Motor neuron (in vitro differentiated cells): Measurements from ENCODE around the gene FYB2. TPM values are rescaled to one million over a fixed set of nuclear protein-coding genes. Genes with fewer than 3 reads are reported as not detected.

Experiments used
- ATAC-seq, 8 experiments: fragments of 200-7000 bp; cut with Tn5 transposase; replicated peaks in 6 of 8; 2 replicates each; pipeline ENCODE4 v1.8.0; 2021; ENCODE audit warnings: mild to moderate bottlenecking in 8 of 8, moderate library complexity in 8 of 8
- H3K27ac ChIP-seq, 2 donors: fragments of 250-450 bp; sonication (Bioruptor Pico); 2 replicates each; pipeline ENCODE4 v1.9.0; 2021; ENCODE audit warnings: antibody characterized with exemption in 2 of 2, mild to moderate bottlenecking in 2 of 2, moderate library complexity in 1 of 2
- H3K4me1 ChIP-seq, 2 donors: fragments of 250-450 bp; sonication (Bioruptor Pico); replicated peaks in 1 of 2; 2 replicates each; pipeline ENCODE4 v1.6.1; 2021; ENCODE audit warnings: antibody characterized with exemption in 2 of 2, mild to moderate bottlenecking in 2 of 2, moderate library complexity in 1 of 2
- H3K4me3 ChIP-seq, 5 donors: fragments of 250-450 bp; sonication (Bioruptor Pico); 2 replicates each; pipeline ENCODE4 v1.9.0; 2021; ENCODE audit warnings: antibody characterized with exemption in 5 of 5, mild to moderate bottlenecking in 5 of 5, moderate library complexity in 4 of 5
- WGBS, 10 experiments: fragments of 450-650 bp; shearing (Covaris generic); methylation state at CpG; one replicate each; pipeline ENCODE4 v1.0.0; 2022; 5-methylcytosine and 5-hydroxymethylcytosine counted together
- in situ Hi-C, 9 experiments: fragments of 400-800 bp; cut with MboI; loops; one replicate each; pipeline ENCODE4 v1.15.0; 2021; ENCODE audit warnings: low sequenced_read_pairs in 9 of 9, low pct_unique_long_range_greater_than_20kb in 2 of 9; ENCODE audit not compliant: unreplicated experiment in 9 of 9
- total RNA-seq, 8 experiments: library from RNA; unstranded; fragments of 300-600 nt; gene quantifications; 2 replicates each; pipeline versions ENCODE4 v1.2.3 to v1.2.4, GENCODE V29; 2022

Gene FYB2
- total RNA-seq, 8 experiments from 2014 or later: 0.13 to 1.1 (median 0.54) TPM

- Histone ChIP-seq H3K4me1 (peaks cover 22 to 24% of the 10 kb centered on the region in 2 donors), H3K27ac (no peak overlapping the region), H3K4me3 (no peak overlapping the region)
- peak in 5 of 8 experiments; percentile 73 to 84 (median 81) for ATAC-seq
- 26 to 100% (median 73%) methylated on average over 1 to 7 of the region's 7 CpGs; no CpG with 5 or more reads in 1 of the 10 experiments for WGBS, 10 experiments
- in situ Hi-C loops: loop anchor here in 5 of 9 experiments (25.0 kb wide), 5 partner anchors 213 to 1713 kb away; partner anchors contain the start of gene DAB1 (in 2 of the 5)
Observed at GRCh38 chr1:56849750-56850149, 30.5 kb upstream of the FYB2 start.

- no peak for ATAC-seq
- 30 to 100% (median 95%) methylated on average over 1 to 3 of the region's 3 CpGs; no CpG with 5 or more reads in 6 of the 10 experiments for WGBS, 10 experiments
- H3K4me3 ChIP-seq: no peak overlapping the region
- peaks cover 25 to 36% of the 10 kb centered on the region in 2 donors for H3K4me1 ChIP-seq
- in situ Hi-C loops: loop anchor here in 5 of 9 experiments (25.0 kb wide), 5 partner anchors 217 to 1717 kb away; partner anchors contain the start of gene DAB1 (in 2 of the 5)
- H3K27ac ChIP-seq: no peak overlapping the region
Observed at GRCh38 chr1:56845343-56845742, 26.1 kb upstream of the FYB2 start.

GRCh38 chr1:56844545-56845136 is 25.4 kb upstream of the FYB2 start:
- Histone ChIP-seq H3K4me1 (peaks cover 19 to 29% of the 10 kb centered on the region in 2 donors), H3K4me3 (no peak overlapping the region), H3K27ac (no peak overlapping the region)
- 28 to 100% (median 58%) methylated on average over 1 to 9 of the region's 9 CpGs for WGBS, 10 experiments
- in situ Hi-C loops: loop anchor here in 5 of 9 experiments (25.0 kb wide), 5 partner anchors 218 to 1718 kb away; partner anchors contain the start of gene DAB1 (in 2 of the 5)
- ATAC-seq: peak in 3 of 8 experiments; percentile 27 to 32 (median 30)

- WGBS, 10 experiments: 54 to 100% (median 68%) methylated on average over 1 to 3 of the region's 3 CpGs; no CpG with 5 or more reads in 2 of the 10 experiments
- Histone ChIP-seq H3K4me3 (no peak overlapping the region), H3K27ac (no peak overlapping the region), H3K4me1 (peaks cover 12 to 24% of the 10 kb centered on the region in 2 donors)
- in situ Hi-C loops: loop anchor here in 5 of 9 experiments (25.0 kb wide), 5 partner anchors 219 to 1719 kb away; partner anchors contain the start of gene DAB1 (in 2 of the 5)
- ATAC-seq: peak in 3 of 8 experiments; percentile 42 to 82 (median 52)
Observed at GRCh38 chr1:56843544-56843943, 24.3 kb upstream of the FYB2 start.

DNA sequence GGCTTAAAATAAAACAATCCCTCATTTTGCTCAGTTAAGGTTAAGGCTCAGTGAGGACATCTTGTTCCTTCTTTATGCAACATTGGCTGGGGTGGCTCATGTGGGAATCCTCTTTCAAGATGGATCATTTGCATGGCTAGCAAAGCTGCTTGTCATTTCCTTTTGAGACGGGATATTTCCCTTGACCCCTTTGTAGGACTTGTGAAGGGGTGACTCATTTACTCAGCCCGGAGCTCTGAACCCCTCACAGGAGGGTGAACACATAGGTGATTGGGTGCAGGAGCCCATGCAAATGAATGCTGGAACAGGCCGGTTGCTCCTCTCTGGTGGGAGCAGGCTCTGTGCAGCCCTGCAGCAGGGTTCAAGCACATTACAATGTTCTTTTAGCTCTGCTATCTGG is 19.6 kb upstream of the FYB2 start:
- in situ Hi-C loops: loop anchor here in 5 of 9 experiments (25.0 kb wide), 5 partner anchors 224 to 1724 kb away; partner anchors contain the start of gene DAB1 (in 2 of the 5)
- ATAC-seq: peak in 4 of 8 experiments; percentile 27 to 66 (median 57)
- 0 to 100% (median 70%) methylated on average over 1 to 3 of the region's 3 CpGs; no CpG with 5 or more reads in 4 of the 10 experiments for WGBS, 10 experiments
- Histone ChIP-seq H3K4me3 (no peak overlapping the region), H3K4me1 (peaks cover 1 to 10% of the 10 kb centered on the region in 2 donors), H3K27ac (no peak overlapping the region)

- peak in 4 of 8 experiments; percentile 16 to 94 (median 54) for ATAC-seq
- no peaks in the 10 kb centered on the region for H3K4me1 ChIP-seq
- in situ Hi-C loops: loop anchor here in 5 of 9 experiments (25.0 kb wide), 5 partner anchors 225 to 1725 kb away; partner anchors contain the start of gene DAB1 (in 2 of the 5)
- H3K4me3 ChIP-seq: no peak overlapping the region
- 11 to 70% (median 59%) methylated on average over 2 to 9 of the region's 9 CpGs for WGBS, 10 experiments
- H3K27ac ChIP-seq: no peak overlapping the region
Observed at GRCh38 chr1:56837244-56837939, 18.2 kb upstream of the FYB2 start.

DNA sequence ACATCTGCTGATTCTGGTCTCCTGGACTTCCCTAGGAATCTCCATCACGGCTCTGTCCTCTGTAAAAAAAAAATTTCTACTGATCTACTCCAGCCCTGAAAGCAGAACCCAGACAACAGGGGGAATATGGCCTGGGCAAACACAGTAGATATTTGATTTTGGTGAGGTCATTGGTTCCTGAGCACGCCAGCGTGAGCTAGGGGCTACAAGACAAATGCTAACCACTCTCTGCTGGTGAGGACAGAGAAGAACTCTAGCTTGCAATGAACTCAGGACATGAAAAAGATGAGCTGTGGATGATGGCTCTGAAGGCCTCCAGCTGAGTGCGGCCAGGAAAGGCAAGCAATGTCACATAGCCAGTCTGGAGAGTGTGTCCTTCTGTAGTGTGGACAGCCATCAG is 17.2 kb upstream of the FYB2 start:
- H3K4me1 ChIP-seq: peaks cover 0 to 6% of the 10 kb centered on the region in 2 donors
- no peak overlapping the region for H3K27ac ChIP-seq
- WGBS, 10 experiments: 83 to 100% (median 96%) methylated on average over 1 to 4 of the region's 4 CpGs; no CpG with 5 or more reads in 4 of the 10 experiments
- ATAC-seq: peak in 1 of 8 experiments; percentile 76
- in situ Hi-C loops: loop anchor here in 5 of 9 experiments (25.0 kb wide), 5 partner anchors 226 to 1726 kb away; partner anchors contain the start of gene DAB1 (in 2 of the 5)
- no peak overlapping the region for H3K4me3 ChIP-seq

GRCh38 chr1:56835657-56836056 is 16.5 kb upstream of the FYB2 start:
- Histone ChIP-seq H3K4me3 (no peak overlapping the region), H3K4me1 (peaks cover 0 to 6% of the 10 kb centered on the region in 2 donors), H3K27ac (no peak overlapping the region)
- WGBS, 10 experiments: 87 to 100% (median 97%) methylated on average over 1 to 5 of the region's 5 CpGs; no CpG with 5 or more reads in 2 of the 10 experiments
- ATAC-seq: no peak
- in situ Hi-C loops: loop anchor here in 5 of 9 experiments (25.0 kb wide), 5 partner anchors 227 to 1727 kb away; partner anchors contain the start of gene DAB1 (in 2 of the 5)

DNA sequence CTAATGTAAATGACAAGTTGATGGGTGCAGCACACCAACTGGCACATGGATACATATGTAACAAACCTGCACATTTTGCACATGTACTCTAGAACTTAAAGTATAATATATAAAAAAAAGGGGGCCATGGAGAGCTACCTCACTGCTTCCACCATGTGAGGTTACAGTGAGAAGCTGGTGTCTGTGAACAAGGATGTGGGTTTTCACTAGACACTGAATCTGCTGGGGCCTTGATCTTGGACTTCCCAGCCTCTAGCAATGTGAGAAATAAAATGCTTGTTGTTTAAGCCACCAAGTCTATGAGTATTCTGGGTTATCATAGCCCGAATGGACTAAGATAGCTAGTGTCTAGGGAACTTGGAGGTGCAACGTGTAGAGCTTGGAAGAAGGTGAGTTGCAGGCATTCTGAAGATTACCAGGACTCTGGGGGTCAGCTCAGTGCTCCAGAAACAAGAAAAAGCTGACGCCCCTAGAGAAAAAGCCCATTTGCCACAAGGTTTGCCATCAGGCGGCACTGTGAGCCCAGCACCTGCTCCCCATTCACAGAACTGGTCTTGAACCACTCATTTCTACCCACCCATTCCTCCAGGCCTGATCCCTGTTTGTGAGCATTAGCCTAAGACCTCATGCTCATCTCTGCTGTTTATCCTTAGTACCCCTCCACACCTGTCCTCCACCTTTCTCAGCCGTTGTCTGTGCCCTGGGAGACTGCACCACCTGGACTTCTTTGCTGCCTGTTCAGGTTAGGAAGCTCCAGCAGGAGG is 15.1 kb upstream of the FYB2 start:
- WGBS, 10 experiments: 50 to 100% (median 86%) methylated on average over 1 to 4 of the region's 5 CpGs; no CpG with 5 or more reads in 2 of the 10 experiments
- in situ Hi-C loops: loop anchor here in 5 of 9 experiments (25.0 kb wide), 5 partner anchors 228 to 1728 kb away; partner anchors contain the start of gene DAB1 (in 2 of the 5)
- no peak overlapping the region for H3K27ac ChIP-seq
- H3K4me1 ChIP-seq: peaks cover 0 to 6% of the 10 kb centered on the region in 2 donors
- no peak overlapping the region for H3K4me3 ChIP-seq
- ATAC-seq: no peak

DNA sequence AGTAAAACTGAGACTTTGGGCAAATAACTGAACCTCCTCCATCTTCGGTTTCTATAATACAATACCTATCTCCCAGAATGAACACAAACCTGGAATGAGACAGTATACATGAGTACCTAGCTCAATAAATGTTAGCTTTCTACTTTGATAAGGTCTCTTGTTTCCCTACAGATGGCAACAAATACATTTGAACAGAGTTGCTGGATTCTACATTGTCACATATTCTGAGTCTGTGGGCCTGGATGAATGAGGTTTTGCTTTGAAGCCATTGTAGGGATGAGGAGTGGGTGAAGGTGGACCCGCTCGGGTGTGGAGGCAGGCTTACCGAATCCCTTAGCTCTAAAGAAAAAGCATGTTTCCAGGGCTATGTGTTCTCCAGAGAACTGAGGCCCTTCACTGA is 13.9 kb upstream of the FYB2 start:
- ATAC-seq: no peak
- H3K27ac ChIP-seq: no peak overlapping the region
- no peak overlapping the region for H3K4me3 ChIP-seq
- WGBS, 10 experiments: 86 to 100% (median 94%) methylated on average over 1 to 4 of the region's 4 CpGs; no CpG with 5 or more reads in 5 of the 10 experiments
- in situ Hi-C loops: loop anchor here in 5 of 9 experiments (25.0 kb wide), 5 partner anchors 229 to 1729 kb away; partner anchors contain the start of gene DAB1 (in 2 of the 5)
- peaks cover 0 to 6% of the 10 kb centered on the region in 2 donors for H3K4me1 ChIP-seq

DNA sequence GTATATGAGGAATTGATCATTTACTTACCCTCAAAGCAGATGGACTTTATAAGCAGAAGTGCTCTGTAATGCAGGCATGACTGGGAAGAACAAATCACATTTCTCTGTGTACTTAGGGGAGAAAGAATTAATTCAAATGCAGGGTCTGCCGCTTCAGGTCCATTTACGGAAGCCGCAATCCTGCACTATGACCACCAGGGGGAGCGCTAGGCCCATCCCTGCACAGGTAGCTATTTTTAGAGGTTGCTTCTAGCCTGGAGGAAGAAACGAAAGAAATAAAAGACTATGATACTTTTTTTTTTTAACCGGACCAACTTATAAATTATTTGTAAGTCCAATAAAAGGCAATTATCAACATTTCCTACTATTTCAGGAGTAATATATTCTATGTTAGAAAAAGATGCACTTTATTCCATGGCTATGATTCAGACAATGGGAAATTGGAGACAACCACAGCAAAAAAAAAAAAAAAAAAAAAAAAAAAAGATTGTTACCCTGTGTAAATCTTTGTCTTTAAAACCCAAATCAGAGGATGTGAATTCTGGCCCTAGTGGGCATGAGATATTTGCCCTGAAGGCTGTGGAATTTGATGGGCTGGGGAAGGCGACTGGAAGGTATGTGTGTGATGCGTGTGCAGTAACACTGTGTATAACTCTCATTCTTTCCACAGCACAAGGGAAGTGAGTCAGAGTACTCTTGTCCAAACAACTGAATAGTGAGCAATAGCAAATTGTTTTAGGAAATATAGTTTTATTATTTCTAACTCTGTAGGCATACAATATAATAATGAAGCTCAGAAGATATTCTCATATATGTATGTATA is 12.9 kb upstream of the FYB2 start:
- peak; percentile 72 to 90 (median 79) for ATAC-seq
- Histone ChIP-seq H3K4me1 (peaks cover 0 to 6% of the 10 kb centered on the region in 2 donors), H3K4me3 (no peak overlapping the region), H3K27ac (no peak overlapping the region)
- 0 to 40% (median 20%) methylated on average over 2 to 8 of the region's 8 CpGs; no CpG with 5 or more reads in 1 of the 10 experiments for WGBS, 10 experiments
- in situ Hi-C loops: loop anchor here in 5 of 9 experiments (25.0 kb wide), 5 partner anchors 230 to 1730 kb away; partner anchors contain the start of gene DAB1 (in 2 of the 5)
